DND-41 (cell line): Measurements from ENCODE around the gene NFKB2.

Experiments used
- ATAC-seq: fragments of 200-7000 bp; cut with Tn5 transposase; 3 replicates; pipeline ENCODE4 v1.9.1; 2021; ENCODE audit warnings: low read depth; ENCODE audit not compliant: insufficient read depth
- DNase-seq: peaks from one replicate; pipeline ENCODE4 v3.0.0-alpha.2; 2020
- H2AFZ ChIP-seq: 2 replicates; pipeline ENCODE4 v1.6.0; 2012; ENCODE audit warnings: low read depth, low read length
- H3K27ac ChIP-seq: 2 replicates; pipeline ENCODE4 v1.5.1; 2012; ENCODE audit warnings: low read length, inconsistent platforms
- H3K27me3 ChIP-seq: fragments of 200-600 bp; sonication (generic); 2 replicates; pipeline ENCODE4 v1.6.0; 2012; ENCODE audit warnings: low read length, mild to moderate bottlenecking, inconsistent platforms; ENCODE audit not compliant: insufficient read depth, poor library complexity
- H3K36me3 ChIP-seq: 2 replicates; pipeline ENCODE4 v1.5.1; 2012; ENCODE audit warnings: low read length, inconsistent platforms; ENCODE audit not compliant: insufficient read depth
- H3K4me1 ChIP-seq: 2 replicates; pipeline ENCODE4 v1.5.1; 2012; ENCODE audit warnings: mild to moderate bottlenecking, low read length; ENCODE audit not compliant: insufficient read depth
- H3K4me2 ChIP-seq: 2 replicates; pipeline ENCODE4 v1.6.0; 2012; ENCODE audit warnings: mild to moderate bottlenecking, moderate library complexity, low read length, inconsistent platforms; ENCODE audit not compliant: insufficient read depth
- H3K4me3 ChIP-seq, 2 experiments: fragments of 200-600 bp in 1 of 2; shearing (Covaris generic) in 1 of 2; 2 replicates each; pipeline ENCODE4 v1.5.1; 2012 to 2016; ENCODE audit warnings: inconsistent platforms in 2 of 2, low read length in 2 of 2, mild to moderate bottlenecking in 2 of 2, low read depth in 1 of 2, moderate library complexity in 1 of 2
- H3K79me2 ChIP-seq: 2 replicates; pipeline ENCODE4 v1.6.0; 2012; ENCODE audit warnings: low read length, inconsistent platforms; ENCODE audit not compliant: insufficient read depth
- H3K9ac ChIP-seq: 2 replicates; pipeline ENCODE4 v1.6.0; 2012; ENCODE audit warnings: low read depth, mild to moderate bottlenecking, inconsistent platforms, low read length, moderate library complexity
- H3K9me3 ChIP-seq: 2 replicates; pipeline ENCODE4 v1.5.1; 2012; ENCODE audit warnings: low read length, moderate library complexity, mild to moderate bottlenecking, inconsistent platforms; ENCODE audit not compliant: insufficient read depth, severe bottlenecking
- H4K20me1 ChIP-seq: 2 replicates; pipeline ENCODE4 v1.6.0; 2012; ENCODE audit warnings: low read length; ENCODE audit not compliant: insufficient read depth
- EZH2 ChIP-seq: IDR thresholded peaks from 3 replicates; pipeline ENCODE4 v1.6.1; 2012; ENCODE audit warnings: borderline replicate concordance, low read depth, mild to moderate bottlenecking, moderate library complexity, low read length, inconsistent platforms; ENCODE audit not compliant: severe bottlenecking
- TF ChIP-seq, protein P1 (sequence below): IDR thresholded peaks from 2 replicates; pipeline ENCODE4 v1.5.1; 2012; ENCODE audit warnings: borderline replicate concordance, low read length, moderate library complexity, mild to moderate bottlenecking; ENCODE audit not compliant: poor library complexity, severe bottlenecking; ENCODE audit errors: extremely low read depth

Gene NFKB2

DNA sequence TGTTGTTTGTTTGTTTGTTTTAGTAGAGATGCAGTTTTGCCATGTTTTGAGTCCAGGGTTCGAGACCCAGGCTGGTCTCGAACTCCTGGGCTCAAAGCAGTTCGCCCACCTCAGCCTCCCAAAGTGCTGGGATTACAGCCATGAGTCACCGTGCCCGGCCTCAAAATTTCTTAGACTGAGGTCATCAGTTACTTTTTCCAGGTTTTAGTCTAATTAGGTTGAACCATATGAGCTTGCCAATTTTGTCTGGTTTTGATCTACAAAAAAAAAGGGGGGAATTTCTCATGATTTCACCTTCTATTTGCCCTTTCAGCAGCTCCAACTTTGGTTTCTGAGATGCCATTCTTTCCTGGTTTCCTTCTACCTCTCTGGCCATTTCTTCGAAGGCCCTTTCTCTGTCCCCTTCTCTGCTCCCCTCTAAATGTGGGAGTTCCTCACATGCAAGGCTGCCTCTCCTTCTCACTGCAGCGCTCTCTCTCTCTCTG lies 31.3 kb downstream of the NFKB2 start:
- H3K9ac ChIP-seq = no peak overlapping the region
- no peak overlapping the region for H3K4me2 ChIP-seq
- H3K4me3 ChIP-seq = no peak overlapping the region
- ATAC-seq = no peak
- H3K27ac ChIP-seq = no peak overlapping the region
- H3K4me1 ChIP-seq = peaks cover 28% of the 10 kb centered on the region
- peaks cover 23% of the 10 kb centered on the region for H3K79me2 ChIP-seq
- TF ChIP-seq, protein P1, sequence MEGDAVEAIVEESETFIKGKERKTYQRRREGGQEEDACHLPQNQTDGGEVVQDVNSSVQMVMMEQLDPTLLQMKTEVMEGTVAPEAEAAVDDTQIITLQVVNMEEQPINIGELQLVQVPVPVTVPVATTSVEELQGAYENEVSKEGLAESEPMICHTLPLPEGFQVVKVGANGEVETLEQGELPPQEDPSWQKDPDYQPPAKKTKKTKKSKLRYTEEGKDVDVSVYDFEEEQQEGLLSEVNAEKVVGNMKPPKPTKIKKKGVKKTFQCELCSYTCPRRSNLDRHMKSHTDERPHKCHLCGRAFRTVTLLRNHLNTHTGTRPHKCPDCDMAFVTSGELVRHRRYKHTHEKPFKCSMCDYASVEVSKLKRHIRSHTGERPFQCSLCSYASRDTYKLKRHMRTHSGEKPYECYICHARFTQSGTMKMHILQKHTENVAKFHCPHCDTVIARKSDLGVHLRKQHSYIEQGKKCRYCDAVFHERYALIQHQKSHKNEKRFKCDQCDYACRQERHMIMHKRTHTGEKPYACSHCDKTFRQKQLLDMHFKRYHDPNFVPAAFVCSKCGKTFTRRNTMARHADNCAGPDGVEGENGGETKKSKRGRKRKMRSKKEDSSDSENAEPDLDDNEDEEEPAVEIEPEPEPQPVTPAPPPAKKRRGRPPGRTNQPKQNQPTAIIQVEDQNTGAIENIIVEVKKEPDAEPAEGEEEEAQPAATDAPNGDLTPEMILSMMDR = no peak
- no peak for TF ChIP-seq EZH2
- no peaks in the 10 kb centered on the region for H3K9me3 ChIP-seq
- no peaks in the 10 kb centered on the region for H3K27me3 ChIP-seq
- DNase-seq = no peak
- H3K36me3 ChIP-seq = peaks cover 34% of the 10 kb centered on the region
- H2AFZ ChIP-seq = no peak overlapping the region
- H4K20me1 ChIP-seq = peaks cover 9% of the 10 kb centered on the region; the same call in 1 of the 2 replicates

DNA sequence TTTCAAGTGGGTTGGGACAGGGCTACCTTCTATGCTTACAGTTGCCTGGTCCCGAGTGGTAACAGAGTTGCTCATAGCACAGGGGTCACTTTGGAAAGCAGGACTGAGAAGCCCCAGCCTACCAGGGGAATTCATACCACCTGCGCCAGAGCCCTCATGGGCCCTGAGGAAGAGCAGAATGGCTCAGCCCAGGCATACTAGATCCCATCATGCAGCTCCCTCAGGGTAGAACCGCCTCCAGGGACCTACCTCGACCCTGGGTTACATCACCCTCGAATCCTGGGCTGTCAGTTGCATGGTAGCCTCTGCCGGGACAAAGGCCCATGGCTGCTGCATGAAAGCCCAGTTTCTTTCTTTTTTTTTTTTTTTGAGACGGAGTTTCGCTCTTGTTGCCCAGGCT lies 34.0 kb downstream of the NFKB2 start:
- Histone ChIP-seq H3K27ac (no peak overlapping the region), H3K36me3 (peaks cover 13% of the 10 kb centered on the region), H2AFZ (no peak overlapping the region), H3K9me3 (no peaks in the 10 kb centered on the region), H3K27me3 (no peaks in the 10 kb centered on the region), H3K4me3 (no peak overlapping the region), H4K20me1 (peaks cover 3% of the 10 kb centered on the region; the same call in 1 of the 2 replicates), H3K4me2 (no peak overlapping the region), H3K79me2 (peaks cover 23% of the 10 kb centered on the region), H3K4me1 (peaks cover 30% of the 10 kb centered on the region), H3K9ac (no peak overlapping the region)
- no peak for ATAC-seq
- DNase-seq = no peak
- TF ChIP-seq EZH2 = no peak
- TF ChIP-seq, protein P1 = no peak

DNA sequence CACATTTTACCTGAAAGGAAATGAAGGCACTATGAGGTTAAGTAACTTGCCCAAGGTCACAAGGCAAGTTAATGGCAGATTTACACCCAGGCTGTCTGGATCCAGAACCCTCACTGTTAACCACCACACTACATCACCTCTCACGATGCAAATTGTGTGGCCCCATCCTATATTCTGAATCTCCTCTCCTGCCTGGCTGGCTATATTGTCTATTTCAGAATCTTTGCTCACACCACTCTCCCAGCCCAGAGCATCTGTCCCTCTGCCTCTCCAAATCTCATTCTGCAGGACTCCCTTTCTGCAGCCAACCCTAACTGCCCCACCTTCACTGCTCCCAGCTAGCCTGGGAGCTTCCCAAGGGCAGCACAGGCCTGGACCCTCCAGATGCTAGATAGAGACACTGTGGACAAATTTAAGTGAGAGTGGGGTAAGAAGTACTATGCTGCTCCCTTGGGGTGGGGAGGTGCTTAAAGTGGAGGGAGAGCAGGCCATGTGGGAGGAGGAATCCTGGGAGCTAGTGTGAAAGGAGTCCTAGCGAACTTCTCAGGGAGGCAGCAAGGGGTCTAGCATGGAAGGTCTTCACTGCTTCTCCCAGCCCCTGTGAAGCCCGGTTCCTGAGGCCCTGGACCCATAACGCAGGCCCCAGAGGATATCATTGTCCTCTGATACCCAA lies 36.1 kb downstream of the NFKB2 start:
- H3K27ac ChIP-seq = peak overlapping the region; percentile 92
- DNase-seq = no peak
- H4K20me1 ChIP-seq = no peaks in the 10 kb centered on the region; the same call in 1 of the 2 replicates
- no peaks in the 10 kb centered on the region for H3K9me3 ChIP-seq
- peaks cover 7% of the 10 kb centered on the region for H3K36me3 ChIP-seq
- H3K4me2 ChIP-seq = peak overlapping the region; percentile 97
- TF ChIP-seq, protein P1 = peak; percentile 4
- no peak for TF ChIP-seq EZH2
- H3K27me3 ChIP-seq = no peaks in the 10 kb centered on the region
- peak overlapping the region; percentile 93 for H2AFZ ChIP-seq
- H3K4me3 ChIP-seq = peak overlapping the region; percentile 61 to 96
- H3K4me1 ChIP-seq = peaks cover 52% of the 10 kb centered on the region
- H3K79me2 ChIP-seq = peaks cover 29% of the 10 kb centered on the region
- ATAC-seq = peak; percentile 3
- H3K9ac ChIP-seq = peak overlapping the region; percentile 90
